SK-N-MC (cell line): Measurements from ENCODE around the gene PRDM2.

Experiments used
- EZH2 ChIP-seq: fragments of 200-600 bp; sonication (generic); IDR thresholded peaks from one replicate; pipeline ENCODE4 v1.6.1; 2017; ENCODE audit warnings: antibody characterized with exemption
- POLR2AphosphoS5 ChIP-seq: IDR thresholded peaks from 2 replicates; pipeline ENCODE4 v1.6.1; 2012; ENCODE audit warnings: mild to moderate bottlenecking, low read depth, low read length, borderline replicate concordance

DNA sequence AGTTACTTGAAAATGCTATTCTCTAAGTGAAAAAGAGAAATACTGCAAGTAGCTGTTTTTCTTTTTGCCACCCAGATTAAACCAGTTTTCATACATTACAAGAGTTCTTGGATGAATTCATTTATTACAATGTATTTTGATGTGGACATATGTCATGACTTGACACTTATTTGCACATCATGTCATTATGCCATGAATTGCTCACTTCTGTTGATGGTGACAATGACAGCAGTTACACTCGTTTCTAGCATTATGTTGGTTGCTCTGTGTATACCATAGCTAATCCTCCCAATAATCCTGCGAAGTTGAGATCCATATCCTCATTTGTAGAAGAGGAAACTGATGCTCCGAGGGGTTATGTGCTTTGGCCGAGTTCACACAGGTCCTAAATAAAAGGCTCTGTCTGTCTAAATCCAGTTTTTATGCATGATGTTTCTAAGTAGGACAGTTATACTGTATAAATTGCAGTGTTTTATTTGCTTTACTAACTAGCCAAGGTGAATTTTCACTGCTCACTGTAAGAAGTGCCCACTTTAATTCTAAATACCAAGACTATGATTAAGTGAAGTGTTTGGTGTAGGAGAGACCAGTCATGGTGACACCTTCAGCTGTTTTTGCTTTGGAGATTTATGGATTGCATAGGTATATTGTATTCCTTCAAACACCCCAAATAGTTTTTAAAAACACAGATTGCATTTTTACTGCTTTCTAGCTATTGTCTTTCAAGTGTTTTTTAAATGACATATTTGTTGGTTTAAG, 56.7 kb downstream of the PRDM2 start:
- TF ChIP-seq EZH2 (no peak), POLR2AphosphoS5 (no peak)
